Measurements from ENCODE around the gene TEX11.
"Not testable (repeated sequence)": the region's sequence is repeated elsewhere in the genome, so short reads cannot be mapped to it uniquely, and the experiment has no call there.

TEX11 gene

GRCh38 chrX:70834589-70834988 lies 73.9 kb downstream of the TEX11 start:
- no peaks in the 10 kb centered on the region for H3K4me1 ChIP-seq (ENCODE audit: control insufficient read depth in 1 of 2, insufficient read depth in 1 of 2, low read depth in 1 of 2, low read length in 1 of 2)
- no peaks in the 10 kb centered on the region for H3K36me3 ChIP-seq
- H3K27ac ChIP-seq: no peak overlapping the region
- no peaks in the 10 kb centered on the region for H3K9me3 ChIP-seq
- no peak overlapping the region for H3K4me3 ChIP-seq (ENCODE audit: low read depth in 1 of 2, low read length in 1 of 2)
- H3K27me3 ChIP-seq: no peaks in the 10 kb centered on the region
- no peak for TF ChIP-seq CTCF (IDR thresholded peaks at IDR 0.05)

GRCh38 chrX:70826715-70827114 lies 81.8 kb downstream of the TEX11 start:
- no peak overlapping the region for H3K27ac ChIP-seq
- no peaks in the 10 kb centered on the region for H3K9me3 ChIP-seq
- H3K4me3 ChIP-seq (ENCODE audit: low read depth in 1 of 2, low read length in 1 of 2): no peak overlapping the region
- no peaks in the 10 kb centered on the region for H3K27me3 ChIP-seq
- no peaks in the 10 kb centered on the region for H3K36me3 ChIP-seq
- H3K4me1 ChIP-seq (ENCODE audit: control insufficient read depth in 1 of 2, insufficient read depth in 1 of 2, low read depth in 1 of 2, low read length in 1 of 2): no peaks in the 10 kb centered on the region
- no peak for TF ChIP-seq CTCF (IDR thresholded peaks at IDR 0.05)

- Histone ChIP-seq H3K4me1 (ENCODE audit: control insufficient read depth in 1 of 2, insufficient read depth in 1 of 2, low read depth in 1 of 2, low read length in 1 of 2) (no peaks in the 10 kb centered on the region), H3K4me3 (ENCODE audit: low read depth in 1 of 2, low read length in 1 of 2) (no peak overlapping the region), H3K27ac (no peak overlapping the region), H3K27me3 (no peaks in the 10 kb centered on the region), H3K36me3 (no peaks in the 10 kb centered on the region), H3K9me3 (no peaks in the 10 kb centered on the region)
- no peak for TF ChIP-seq CTCF (IDR thresholded peaks at IDR 0.05)
Observed at GRCh38 chrX:70825366-70825765, 83.1 kb downstream of the TEX11 start.

GRCh38 chrX:70808942-70809940 lies 99.3 kb downstream of the TEX11 start:
- Histone ChIP-seq H3K27me3 (no peaks in the 10 kb centered on the region), H3K4me3 (ENCODE audit: low read depth in 1 of 2, low read length in 1 of 2) (no peak overlapping the region), H3K4me1 (ENCODE audit: control insufficient read depth in 1 of 2, insufficient read depth in 1 of 2, low read depth in 1 of 2, low read length in 1 of 2) (no peaks in the 10 kb centered on the region), H3K27ac (no peak overlapping the region), H3K36me3 (no peaks in the 10 kb centered on the region), H3K9me3 (no peaks in the 10 kb centered on the region)
- TF ChIP-seq CTCF (IDR thresholded peaks at IDR 0.05): no peak

- no peak overlapping the region for H3K27ac ChIP-seq
- H3K36me3 ChIP-seq: no peaks in the 10 kb centered on the region
- no peaks in the 10 kb centered on the region for H3K4me1 ChIP-seq (ENCODE audit: control insufficient read depth in 1 of 2, insufficient read depth in 1 of 2, low read depth in 1 of 2, low read length in 1 of 2)
- no peak overlapping the region for H3K4me3 ChIP-seq (ENCODE audit: low read depth in 1 of 2, low read length in 1 of 2)
- H3K27me3 ChIP-seq: no peaks in the 10 kb centered on the region
- TF ChIP-seq CTCF (IDR thresholded peaks at IDR 0.05): no peak
- no peaks in the 10 kb centered on the region for H3K9me3 ChIP-seq
Observed at GRCh38 chrX:70806081-70806480, 102.4 kb downstream of the TEX11 start.

GRCh38 chrX:70796742-70797141 lies 111.8 kb downstream of the TEX11 start:
- H3K9me3 ChIP-seq; H3K4me3 ChIP-seq (ENCODE audit: low read depth in 1 of 2, low read length in 1 of 2); H3K27ac ChIP-seq; H3K36me3 ChIP-seq; H3K4me1 ChIP-seq (ENCODE audit: control insufficient read depth in 1 of 2, insufficient read depth in 1 of 2, low read depth in 1 of 2, low read length in 1 of 2); H3K27me3 ChIP-seq: not testable (repeated sequence)
